GM13976 (cell line): ENCODE data around the gene TFRC.
"Not testable (repeated sequence)": the region's sequence is repeated elsewhere in the genome, so short reads cannot be mapped to it uniquely, and the experiment has no call there.

ENCODE experiments used
- DNase-seq: peaks from one replicate; pipeline ENCODE4 v3.0.0; 2012; ENCODE audit warnings: low spot score
- in situ Hi-C: fragments of 300-500 bp; cut with MboI; formaldehyde crosslinking; loops from one replicate; pipeline ENCODE4 v1.12.0; 2022; ENCODE audit warnings: low sequenced_read_pairs, mixed read lengths, inconsistent platforms; ENCODE audit not compliant: unreplicated experiment
- TF ChIP-seq, protein P1 (sequence below): IDR thresholded peaks from 2 replicates; pipeline ENCODE4 v1.5.1; 2012; ENCODE audit warnings: borderline replicate concordance, mild to moderate bottlenecking; ENCODE audit not compliant: insufficient read depth; ENCODE audit errors: extremely low read depth, missing control alignments, control extremely low read depth

TFRC gene

DNA sequence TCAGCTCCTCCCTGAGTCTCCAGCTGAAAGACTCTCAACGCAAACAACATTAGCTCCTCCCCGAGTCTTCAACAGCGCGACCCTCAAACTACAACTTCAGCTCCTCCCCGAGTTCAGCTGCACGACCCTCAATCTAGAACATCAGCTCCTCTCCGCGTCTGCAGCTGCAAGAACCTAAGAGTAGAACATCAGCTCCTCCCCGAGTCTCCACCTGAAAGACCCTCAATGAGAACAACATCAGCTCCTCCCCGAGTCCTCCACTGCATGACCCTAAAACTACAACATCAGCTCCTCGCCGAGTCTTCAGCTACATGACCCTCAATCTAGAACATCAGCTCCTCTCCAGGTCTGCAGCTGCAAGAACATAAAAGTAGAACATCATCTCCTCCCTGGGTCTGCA, 78.3 kb downstream of the TFRC start:
- in situ Hi-C loops = no loop called here

GRCh38 chr3:196002721-196003120, 79.2 kb downstream of the TFRC start:
- in situ Hi-C loops = not testable (repeated sequence)

More for the DNA sequence above, 78.3 kb downstream of the TFRC start:
- DNase-seq = no peak
- TF ChIP-seq, protein P1, sequence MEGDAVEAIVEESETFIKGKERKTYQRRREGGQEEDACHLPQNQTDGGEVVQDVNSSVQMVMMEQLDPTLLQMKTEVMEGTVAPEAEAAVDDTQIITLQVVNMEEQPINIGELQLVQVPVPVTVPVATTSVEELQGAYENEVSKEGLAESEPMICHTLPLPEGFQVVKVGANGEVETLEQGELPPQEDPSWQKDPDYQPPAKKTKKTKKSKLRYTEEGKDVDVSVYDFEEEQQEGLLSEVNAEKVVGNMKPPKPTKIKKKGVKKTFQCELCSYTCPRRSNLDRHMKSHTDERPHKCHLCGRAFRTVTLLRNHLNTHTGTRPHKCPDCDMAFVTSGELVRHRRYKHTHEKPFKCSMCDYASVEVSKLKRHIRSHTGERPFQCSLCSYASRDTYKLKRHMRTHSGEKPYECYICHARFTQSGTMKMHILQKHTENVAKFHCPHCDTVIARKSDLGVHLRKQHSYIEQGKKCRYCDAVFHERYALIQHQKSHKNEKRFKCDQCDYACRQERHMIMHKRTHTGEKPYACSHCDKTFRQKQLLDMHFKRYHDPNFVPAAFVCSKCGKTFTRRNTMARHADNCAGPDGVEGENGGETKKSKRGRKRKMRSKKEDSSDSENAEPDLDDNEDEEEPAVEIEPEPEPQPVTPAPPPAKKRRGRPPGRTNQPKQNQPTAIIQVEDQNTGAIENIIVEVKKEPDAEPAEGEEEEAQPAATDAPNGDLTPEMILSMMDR = no peak

GRCh38 chr3:196001240-196001639, 80.7 kb downstream of the TFRC start:
- in situ Hi-C loops, DNase-seq: not testable (repeated sequence)

More at GRCh38 chr3:196002721-196003120, 79.2 kb downstream of the TFRC start:
- DNase-seq = not testable (repeated sequence)

- DNase-seq, in situ Hi-C loops: not testable (repeated sequence)
Measured at GRCh38 chr3:196000360-196000950, 81.4 kb downstream of the TFRC start.

DNA sequence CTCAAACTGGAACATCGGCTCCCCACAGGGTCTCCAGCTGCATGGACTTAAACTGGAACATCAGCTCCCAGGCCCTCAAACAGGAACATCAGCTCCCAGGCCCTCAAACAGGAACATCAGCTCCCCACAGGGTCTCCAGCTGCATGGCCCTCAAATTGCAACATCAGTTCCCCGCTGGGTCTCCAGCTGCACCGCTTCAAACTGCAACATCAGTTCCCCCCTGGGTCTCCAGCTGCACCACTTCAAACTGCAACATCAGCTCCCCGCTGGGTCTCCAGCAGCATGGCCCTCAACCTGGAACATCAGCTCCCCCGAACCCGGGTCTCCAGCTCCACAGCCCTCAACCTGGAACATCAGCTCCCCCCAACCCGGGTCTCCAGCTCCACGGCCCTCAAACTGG, 82.0 kb downstream of the TFRC start:
- TF ChIP-seq, protein P1 = no peak
- DNase-seq = no peak
- in situ Hi-C loops = no loop called here
